Activated CD4-positive, alpha-beta T cell treated with anti-CD3 and anti-CD28 coated beads for 1 hour (primary cell): Measurements from ENCODE around the gene ZNF664.

Experiments
- DNase-seq: peaks from one replicate; pipeline ENCODE4 v3.0.0-alpha.2; 2020

Gene ZNF664

GRCh38 chr12:123992118-123992825, 19.3 kb downstream of the ZNF664 start:
- DNase-seq = no peak

- no peak for DNase-seq
Measured at GRCh38 chr12:123995023-123995748, 22.2 kb downstream of the ZNF664 start.

- DNase-seq = no peak
Measured at GRCh38 chr12:123996581-123996980, 23.6 kb downstream of the ZNF664 start.

GRCh38 chr12:123997033-123997822, 24.2 kb downstream of the ZNF664 start:
- DNase-seq = no peak

- DNase-seq = no peak
Measured at GRCh38 chr12:123997908-123998307, 24.9 kb downstream of the ZNF664 start.

- DNase-seq = no peak
Measured at GRCh38 chr12:123998344-123998990, 25.5 kb downstream of the ZNF664 start.

- no peak for DNase-seq
Measured at GRCh38 chr12:123998991-123999359, 26.0 kb downstream of the ZNF664 start.

- DNase-seq = no peak
Measured at GRCh38 chr12:124000111-124000510, 27.1 kb downstream of the ZNF664 start.

- no peak for DNase-seq
Measured at GRCh38 chr12:124001343-124001742, 28.3 kb downstream of the ZNF664 start.

- no peak for DNase-seq
Measured at GRCh38 chr12:124002021-124002644, 29.1 kb downstream of the ZNF664 start.

- DNase-seq = no peak
Measured at GRCh38 chr12:124002654-124003053, 29.6 kb downstream of the ZNF664 start.

GRCh38 chr12:124004233-124004875, 31.3 kb downstream of the ZNF664 start:
- DNase-seq = no peak

- no peak for DNase-seq
Measured at GRCh38 chr12:124006085-124006845, 33.2 kb downstream of the ZNF664 start.

GRCh38 chr12:124006846-124007713, 34.1 kb downstream of the ZNF664 start:
- DNase-seq = no peak

GRCh38 chr12:124007826-124008570, 35.0 kb downstream of the ZNF664 start:
- no peak for DNase-seq

- no peak for DNase-seq
Measured at GRCh38 chr12:124008595-124008994, 35.6 kb downstream of the ZNF664 start.

GRCh38 chr12:124009781-124010180, 36.8 kb downstream of the ZNF664 start:
- no peak for DNase-seq

GRCh38 chr12:124010687-124011086, 37.7 kb downstream of the ZNF664 start:
- no peak for DNase-seq

GRCh38 chr12:124011435-124012115, 38.6 kb downstream of the ZNF664 start:
- no peak for DNase-seq
